CD4-positive, alpha-beta T cell (primary cell): ENCODE measurements around the gene RABGGTA. TPM values are rescaled to one million over a fixed set of nuclear protein-coding genes. Genes with fewer than 3 reads are reported as not detected.

Source experiments
- ATAC-seq: fragments of 200-7000 bp; cut with Tn5 transposase; one replicate; pipeline ENCODE4 v1.10.0; 2022; ENCODE audit warnings: mild to moderate bottlenecking; ENCODE audit not compliant: poor library complexity
- CTCF ChIA-PET: fragments of 350-600 bp; sonication (Branson Sonifier 250); formaldehyde crosslinking; loops from one replicate; lab custom pipeline; 2021; ENCODE audit warnings: antibody characterized with exemption, inconsistent platforms; lab: Charles Lee
- POLR2A ChIA-PET: fragments of 350-600 bp; sonication (Branson Sonifier 250); formaldehyde crosslinking; loops from one replicate; lab custom pipeline; 2021; ENCODE audit warnings: antibody characterized with exemption, inconsistent platforms; lab: Charles Lee
- DNase-seq, 14 experiments: peaks; one replicate each; pipeline ENCODE4 v3.0.0-alpha.2; 2013 to 2020; ENCODE audit warnings: mixed read lengths in 2 of 14
- H3K27ac ChIP-seq, 2 donors: one replicate each; pipeline versions ENCODE4 v1.5.1 to v1.7.0; 2013; ENCODE audit warnings: low read length in 2 of 2, low read depth in 1 of 2, mild to moderate bottlenecking in 1 of 2
- H3K27me3 ChIP-seq, 2 experiments: 1 replicate in 1 of 2; 2 replicates in 1 of 2; pipeline versions ENCODE4 v1.6.1 to v1.7.0; 2013; ENCODE audit warnings: low read length in 2 of 2, control low read depth in 1 of 2, mild to moderate bottlenecking in 1 of 2, moderate library complexity in 1 of 2; ENCODE audit not compliant: insufficient read depth in 2 of 2, control insufficient read depth in 1 of 2
- H3K36me3 ChIP-seq: one replicate; pipeline ENCODE4 v1.6.1; 2013; ENCODE audit warnings: low read length, control low read depth; ENCODE audit not compliant: insufficient read depth
- H3K4me1 ChIP-seq: one replicate; pipeline ENCODE4 v1.6.1; 2013; ENCODE audit warnings: low read length, control low read depth; ENCODE audit not compliant: insufficient read depth
- H3K4me3 ChIP-seq: one replicate; pipeline ENCODE4 v1.5.1; 2013; ENCODE audit warnings: mild to moderate bottlenecking, low read length, moderate library complexity
- H3K9me3 ChIP-seq, 2 experiments: 1 replicate in 1 of 2; 2 replicates in 1 of 2; pipeline versions ENCODE4 v1.6.1 to v1.7.0; 2013; ENCODE audit warnings: low read length in 2 of 2, mild to moderate bottlenecking in 2 of 2, control low read depth in 1 of 2, moderate library complexity in 1 of 2; ENCODE audit not compliant: control insufficient read depth in 1 of 2, insufficient read depth in 1 of 2
- H3K27ac Mint-ChIP-seq: one replicate; pipeline ENCODE4 v1.8.0; 2020; ENCODE audit warnings: mixed read lengths
- H3K27me3 Mint-ChIP-seq: one replicate; pipeline ENCODE4 v1.8.0; 2021; ENCODE audit warnings: mixed read lengths
- H3K36me3 Mint-ChIP-seq: one replicate; pipeline ENCODE4 v1.8.0; 2021; ENCODE audit warnings: low read depth, mixed read lengths
- H3K4me1 Mint-ChIP-seq: one replicate; pipeline ENCODE4 v1.8.0; 2021; ENCODE audit warnings: low read depth, mixed read lengths
- H3K4me3 Mint-ChIP-seq: one replicate; pipeline ENCODE4 v1.8.0; 2020; ENCODE audit warnings: mild to moderate bottlenecking, mixed read lengths
- H3K9me3 Mint-ChIP-seq: one replicate; pipeline ENCODE4 v1.8.0; 2020; ENCODE audit warnings: mixed read lengths
- intact Hi-C, 2 experiments: fragments of 100-400 bp; cut with DNase I in 1 of 2; cut with micrococcal nuclease in 1 of 2; formaldehyde crosslinking; loops; one replicate each; pipeline versions ENCODE4 v1.15.1 to v1.9.0; 2023 to 2025; cut with DNase I, micrococcal nuclease
- total RNA-seq, 174 experiments: library from RNA in 2 of 174; stranded (reverse) in 2 of 174; gene quantifications; one replicate each; pipeline ENCODE4 v1.2.3 and lab custom pipeline; 2021 to 2026
- TF ChIP-seq, protein P1 (sequence below): fragments of 200-600 bp; IDR thresholded peaks from one replicate; pipeline ENCODE4 v1.8.0; 2022; ENCODE audit warnings: antibody characterized with exemption, mild to moderate bottlenecking

Gene RABGGTA
- total RNA-seq, 2 experiments from 2014 or later, result 52.3 to 55.2 TPM

DNA sequence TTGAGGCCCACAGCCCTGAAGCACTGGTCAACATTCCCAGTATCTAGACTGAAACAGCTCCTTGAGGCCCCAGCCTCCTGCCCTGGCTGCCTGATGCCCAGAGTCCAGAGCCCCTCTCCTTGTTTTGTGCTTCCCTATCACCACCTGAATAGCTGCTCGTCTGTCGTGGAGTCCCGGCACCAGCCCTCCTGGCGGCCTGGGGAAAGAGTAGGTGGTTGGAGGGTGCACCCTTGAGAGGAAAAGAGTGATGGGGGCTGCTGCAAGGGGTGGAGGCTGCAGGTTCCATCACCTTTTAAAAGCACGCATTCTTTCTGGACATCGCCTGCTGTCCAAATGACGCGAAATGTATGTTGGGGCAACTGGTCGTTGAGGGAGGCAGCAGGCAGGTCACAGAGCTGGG lies 3.2 kb downstream of the RABGGTA start:
- ATAC-seq, result no peak

DNA sequence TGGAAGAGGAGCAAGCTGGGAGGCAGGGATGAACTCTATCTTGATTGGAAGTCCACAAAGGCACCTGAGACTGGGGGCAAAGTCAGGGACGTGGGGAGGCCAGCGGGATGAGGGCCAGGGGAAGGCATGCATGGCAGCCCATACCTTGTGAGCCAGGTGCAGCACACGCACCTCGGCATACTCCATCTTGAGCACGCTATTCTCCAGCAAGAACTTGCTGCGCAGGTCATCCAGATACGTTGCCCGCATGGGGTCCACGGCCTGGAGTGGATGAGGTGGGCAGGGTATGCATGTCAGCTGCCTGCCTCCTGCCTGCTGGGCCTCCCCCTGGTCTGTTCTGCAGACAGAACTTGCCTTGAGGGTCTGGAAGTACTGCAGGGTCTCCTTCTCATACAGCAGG lies 3.9 kb downstream of the RABGGTA start:
- H3K27me3 ChIP-seq, result no peaks in the 10 kb centered on the region
- TF ChIP-seq, protein P1, sequence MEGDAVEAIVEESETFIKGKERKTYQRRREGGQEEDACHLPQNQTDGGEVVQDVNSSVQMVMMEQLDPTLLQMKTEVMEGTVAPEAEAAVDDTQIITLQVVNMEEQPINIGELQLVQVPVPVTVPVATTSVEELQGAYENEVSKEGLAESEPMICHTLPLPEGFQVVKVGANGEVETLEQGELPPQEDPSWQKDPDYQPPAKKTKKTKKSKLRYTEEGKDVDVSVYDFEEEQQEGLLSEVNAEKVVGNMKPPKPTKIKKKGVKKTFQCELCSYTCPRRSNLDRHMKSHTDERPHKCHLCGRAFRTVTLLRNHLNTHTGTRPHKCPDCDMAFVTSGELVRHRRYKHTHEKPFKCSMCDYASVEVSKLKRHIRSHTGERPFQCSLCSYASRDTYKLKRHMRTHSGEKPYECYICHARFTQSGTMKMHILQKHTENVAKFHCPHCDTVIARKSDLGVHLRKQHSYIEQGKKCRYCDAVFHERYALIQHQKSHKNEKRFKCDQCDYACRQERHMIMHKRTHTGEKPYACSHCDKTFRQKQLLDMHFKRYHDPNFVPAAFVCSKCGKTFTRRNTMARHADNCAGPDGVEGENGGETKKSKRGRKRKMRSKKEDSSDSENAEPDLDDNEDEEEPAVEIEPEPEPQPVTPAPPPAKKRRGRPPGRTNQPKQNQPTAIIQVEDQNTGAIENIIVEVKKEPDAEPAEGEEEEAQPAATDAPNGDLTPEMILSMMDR, result no peak
- H3K27ac ChIP-seq, result no peak overlapping the region
- H3K9me3 ChIP-seq, result no peaks in the 10 kb centered on the region
- Mint-ChIP-seq H3K36me3 (peaks cover 71% of the 10 kb centered on the region), H3K9me3 (no peaks in the 10 kb centered on the region), H3K4me1 (peaks cover 22% of the 10 kb centered on the region), H3K27ac (no peak overlapping the region), H3K27me3 (no peaks in the 10 kb centered on the region), H3K4me3 (no peak overlapping the region)
- CTCF ChIA-PET, result no interaction called here
- DNase-seq (no peak), ATAC-seq (no peak)
- H3K36me3 ChIP-seq, result peaks cover 61% of the 10 kb centered on the region
- no peak overlapping the region for H3K4me3 ChIP-seq
- intact Hi-C loops, result no loop called here
- POLR2A ChIA-PET, result interaction anchor here (0.6 to 0.9 kb wide), 2 partner anchors 26 to 29 kb away, joined by 3 to 4 read pairs; no protein-coding TSS in a partner anchor
- peaks cover 20% of the 10 kb centered on the region for H3K4me1 ChIP-seq

More for the DNA sequence above, 3.2 kb downstream of the RABGGTA start:
- intact Hi-C loops, result no loop called here
- Mint-ChIP-seq H3K4me1 (peaks cover 27% of the 10 kb centered on the region), H3K4me3 (no peak overlapping the region), H3K27ac (no peak overlapping the region), H3K36me3 (peaks cover 65% of the 10 kb centered on the region), H3K9me3 (no peaks in the 10 kb centered on the region), H3K27me3 (no peaks in the 10 kb centered on the region)
- TF ChIP-seq, protein P1, result no peak
- H3K36me3 ChIP-seq, result peaks cover 61% of the 10 kb centered on the region
- H3K27ac ChIP-seq, result no peak overlapping the region
- ChIA-PET CTCF (no interaction called here), POLR2A (interaction anchor here (0.9 kb wide), 1 partner anchor 26 kb away, joined by 4 read pairs; no protein-coding TSS in a partner anchor)
- peaks cover 21% of the 10 kb centered on the region for H3K4me1 ChIP-seq
- no peak overlapping the region for H3K4me3 ChIP-seq
- DNase-seq, result no peak
- no peaks in the 10 kb centered on the region for H3K27me3 ChIP-seq
- H3K9me3 ChIP-seq, result no peaks in the 10 kb centered on the region

DNA sequence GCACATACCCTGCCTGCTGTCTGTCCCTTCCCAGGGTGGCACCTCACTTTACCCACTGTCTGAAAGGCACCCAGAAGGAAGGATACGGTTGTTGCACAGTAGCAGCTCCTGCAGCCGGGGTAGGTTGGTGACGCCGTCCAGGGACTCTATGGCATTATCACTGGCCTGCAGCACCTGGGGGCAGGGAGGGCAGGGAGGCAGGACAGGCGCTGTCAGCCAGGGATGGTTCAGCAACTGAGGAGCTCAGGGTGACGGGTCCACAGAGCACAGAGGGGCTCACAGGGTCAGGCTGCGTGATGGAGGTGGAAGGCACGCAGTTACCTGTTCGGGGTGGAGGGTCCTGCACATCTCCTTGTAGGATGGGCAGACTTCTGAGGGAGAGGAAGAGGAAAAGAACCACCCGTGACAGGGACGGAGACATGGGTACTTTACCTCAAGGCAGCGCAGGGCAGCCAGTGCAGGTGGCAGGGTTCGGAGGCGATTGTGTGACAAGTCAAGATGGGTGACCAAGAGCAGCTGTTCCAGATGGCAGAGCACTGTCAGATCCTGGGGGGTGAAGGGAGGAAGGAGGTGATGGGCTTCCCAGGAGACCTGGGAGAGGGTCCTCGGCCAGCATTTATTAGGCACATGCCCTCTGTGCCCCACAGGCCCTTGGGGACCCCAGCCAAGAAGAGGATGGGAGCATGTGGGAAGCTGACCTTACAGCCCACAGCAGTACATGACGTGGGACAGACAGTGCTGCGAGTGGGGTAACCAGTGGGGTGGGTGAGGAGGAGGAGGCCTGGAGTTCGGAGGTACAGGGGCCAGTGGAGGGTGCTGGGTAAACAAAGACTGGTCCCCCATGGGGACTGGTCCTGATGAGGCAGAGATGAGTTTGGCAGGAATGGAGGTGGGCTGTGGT lies 4.8 kb downstream of the RABGGTA start:
- intact Hi-C loops, result no loop called here
- Mint-ChIP-seq H3K9me3 (no peaks in the 10 kb centered on the region), H3K27ac (peak overlapping the region; percentile 19), H3K4me1 (peaks cover 12% of the 10 kb centered on the region), H3K27me3 (no peaks in the 10 kb centered on the region), H3K4me3 (no peak overlapping the region), H3K36me3 (peaks cover 77% of the 10 kb centered on the region)
- Histone ChIP-seq H3K27me3 (no peaks in the 10 kb centered on the region), H3K27ac (no peak overlapping the region), H3K9me3 (no peaks in the 10 kb centered on the region), H3K36me3 (peaks cover 61% of the 10 kb centered on the region), H3K4me1 (peaks cover 10% of the 10 kb centered on the region), H3K4me3 (no peak overlapping the region)
- DNase-seq (no peak), ATAC-seq (no peak)
- ChIA-PET POLR2A (interaction anchor here (0.6 to 2.2 kb wide), 2 partner anchors 24 to 30 kb away, joined by 3 to 8 read pairs; partner anchors contain the start of gene TINF2), CTCF (no interaction called here)
- TF ChIP-seq, protein P1, result no peak
